MG63 (cell line): ENCODE data around the gene FOXJ3. TPM values are rescaled to one million over a fixed set of nuclear protein-coding genes. Genes with fewer than 3 reads are reported as not detected.
"Not testable (repeated sequence)": the region's sequence is repeated elsewhere in the genome, so short reads cannot be mapped to it uniquely, and the experiment has no call there.

Experiments
- DNase-seq: peaks from one replicate; pipeline ENCODE4 v3.0.0-alpha.2; 2020
- H3K27me3 ChIP-seq: fragments of 250-450 bp; sonication (Bioruptor Pico); 2 replicates; pipeline ENCODE4 v1.5.1; 2020; ENCODE audit warnings: mild to moderate bottlenecking, moderate library complexity
- H3K36me3 ChIP-seq: fragments of 250-450 bp; sonication (Bioruptor Pico); 2 replicates; pipeline ENCODE4 v1.5.1; 2020; ENCODE audit warnings: mild to moderate bottlenecking, moderate library complexity
- H3K4me3 ChIP-seq: fragments of 250-450 bp; sonication (Bioruptor Pico); 2 replicates; pipeline ENCODE4 v1.5.1; 2020; ENCODE audit warnings: mild to moderate bottlenecking, moderate library complexity
- H3K9me3 ChIP-seq: fragments of 250-450 bp; sonication (Bioruptor Pico); 2 replicates; pipeline ENCODE4 v1.5.1; 2020; ENCODE audit warnings: mild to moderate bottlenecking, moderate library complexity
- total RNA-seq: library from RNA; depleted of rRNA; stranded (reverse); fragments of >200 nt; shearing (Covaris generic); gene quantifications from 2 replicates; pipeline ENCODE4 v1.2.3, GENCODE V29; 2014; ENCODE audit warnings: low replicate concordance

The FOXJ3 gene
- total RNA-seq, 1 experiment from 2014 or later = 28.7 TPM

GRCh38 chr1:42240966-42241755 is 93.9 kb downstream of the FOXJ3 start:
- H3K27me3 ChIP-seq = no peaks in the 10 kb centered on the region
- H3K9me3 ChIP-seq = peaks cover 22% of the 10 kb centered on the region
- DNase-seq = no peak
- peaks cover 27% of the 10 kb centered on the region for H3K36me3 ChIP-seq
- no peak overlapping the region for H3K4me3 ChIP-seq

- Histone ChIP-seq H3K4me3 (no peak overlapping the region), H3K9me3 (peaks cover 28% of the 10 kb centered on the region), H3K27me3 (no peaks in the 10 kb centered on the region), H3K36me3 (peaks cover 27% of the 10 kb centered on the region)
- no peak for DNase-seq
These were observed 95.5 kb downstream of the FOXJ3 start for GRCh38 chr1:42239555-42239954.

- Histone ChIP-seq H3K36me3 (peaks cover 25% of the 10 kb centered on the region), H3K27me3 (no peaks in the 10 kb centered on the region), H3K4me3 (no peak overlapping the region), H3K9me3 (peaks cover 26% of the 10 kb centered on the region)
- no peak for DNase-seq
These were observed 96.0 kb downstream of the FOXJ3 start for GRCh38 chr1:42239041-42239440.

GRCh38 chr1:42231253-42231652 is 103.8 kb downstream of the FOXJ3 start:
- H3K27me3 ChIP-seq = no peaks in the 10 kb centered on the region
- H3K9me3 ChIP-seq = peaks cover 6% of the 10 kb centered on the region
- no peak overlapping the region for H3K4me3 ChIP-seq
- peaks cover 2% of the 10 kb centered on the region for H3K36me3 ChIP-seq
- no peak for DNase-seq

- Histone ChIP-seq H3K9me3 (no peaks in the 10 kb centered on the region; the same call in 1 of the 2 replicates), H3K36me3 (peaks cover 2% of the 10 kb centered on the region), H3K4me3 (no peak overlapping the region), H3K27me3 (no peaks in the 10 kb centered on the region)
- no peak for DNase-seq
These were observed 106.1 kb downstream of the FOXJ3 start for GRCh38 chr1:42228938-42229337.

- DNase-seq = no peak
- no peaks in the 10 kb centered on the region for H3K9me3 ChIP-seq
- H3K27me3 ChIP-seq = no peaks in the 10 kb centered on the region
- H3K36me3 ChIP-seq = peaks cover 2% of the 10 kb centered on the region
- H3K4me3 ChIP-seq = no peak overlapping the region
These were observed 112.0 kb downstream of the FOXJ3 start for GRCh38 chr1:42223036-42223435.

- no peak for DNase-seq
- Histone ChIP-seq H3K36me3 (peaks cover 2% of the 10 kb centered on the region; the same call in 1 of the 2 replicates), H3K4me3 (no peak overlapping the region), H3K27me3 (no peaks in the 10 kb centered on the region), H3K9me3 (no peaks in the 10 kb centered on the region)
These were observed 113.0 kb downstream of the FOXJ3 start for GRCh38 chr1:42221952-42222606.

- Histone ChIP-seq H3K36me3 (0 out of 2 replicates have a peak, but pooled peaks cover 2% of the 10 kb centered on the region), H3K27me3 (no peaks in the 10 kb centered on the region), H3K9me3 (no peaks in the 10 kb centered on the region), H3K4me3 (no peak overlapping the region)
- no peak for DNase-seq
These were observed 113.6 kb downstream of the FOXJ3 start for GRCh38 chr1:42221456-42221855.

- Histone ChIP-seq H3K27me3 (no peaks in the 10 kb centered on the region), H3K36me3 (0 out of 2 replicates have a peak, but pooled peaks cover 2% of the 10 kb centered on the region), H3K4me3 (no peak overlapping the region), H3K9me3 (no peaks in the 10 kb centered on the region)
- no peak for DNase-seq
These were observed 115.4 kb downstream of the FOXJ3 start for GRCh38 chr1:42219627-42220026.

- Histone ChIP-seq H3K27me3 (no peaks in the 10 kb centered on the region), H3K4me3 (no peak overlapping the region), H3K9me3 (no peaks in the 10 kb centered on the region; the same call in 1 of the 2 replicates), H3K36me3 (peaks cover 11% of the 10 kb centered on the region)
- DNase-seq = peak; percentile 55
These were observed 120.6 kb downstream of the FOXJ3 start for GRCh38 chr1:42214447-42214871.

- Histone ChIP-seq H3K27me3 (no peaks in the 10 kb centered on the region), H3K36me3 (peaks cover 16% of the 10 kb centered on the region), H3K4me3 (no peak overlapping the region), H3K9me3 (no peaks in the 10 kb centered on the region; the same call in 1 of the 2 replicates)
- peak; percentile 44 for DNase-seq
These were observed 123.8 kb downstream of the FOXJ3 start for GRCh38 chr1:42211224-42211623.

- H3K36me3 ChIP-seq = peaks cover 21% of the 10 kb centered on the region
- H3K9me3 ChIP-seq = no peaks in the 10 kb centered on the region; the same call in 1 of the 2 replicates
- peak; percentile 35 for DNase-seq
- H3K27me3 ChIP-seq = no peaks in the 10 kb centered on the region
- no peak overlapping the region for H3K4me3 ChIP-seq
These were observed 124.5 kb downstream of the FOXJ3 start for GRCh38 chr1:42210421-42211133.

GRCh38 chr1:42209526-42210251 is 125.3 kb downstream of the FOXJ3 start:
- no peak for DNase-seq
- peaks cover 25% of the 10 kb centered on the region for H3K36me3 ChIP-seq
- H3K27me3 ChIP-seq = no peaks in the 10 kb centered on the region
- H3K9me3 ChIP-seq = peaks cover 2% of the 10 kb centered on the region; the same call in 1 of the 2 replicates
- no peak overlapping the region for H3K4me3 ChIP-seq

GRCh38 chr1:42206930-42207329 is 128.1 kb downstream of the FOXJ3 start:
- not testable (repeated sequence) for DNase-seq, H3K27me3 ChIP-seq, H3K9me3 ChIP-seq, H3K4me3 ChIP-seq
- peaks cover 34% of the 10 kb centered on the region for H3K36me3 ChIP-seq

- no peak overlapping the region for H3K4me3 ChIP-seq
- DNase-seq = no peak
- H3K27me3 ChIP-seq = no peaks in the 10 kb centered on the region
- H3K9me3 ChIP-seq = peaks cover 6% of the 10 kb centered on the region
- peaks cover 39% of the 10 kb centered on the region for H3K36me3 ChIP-seq
These were observed 128.9 kb downstream of the FOXJ3 start for GRCh38 chr1:42206164-42206563.

- peaks cover 6% of the 10 kb centered on the region for H3K9me3 ChIP-seq
- H3K4me3 ChIP-seq = no peak overlapping the region
- H3K36me3 ChIP-seq = peaks cover 40% of the 10 kb centered on the region
- DNase-seq = no peak
- H3K27me3 ChIP-seq = no peaks in the 10 kb centered on the region
These were observed 133.0 kb downstream of the FOXJ3 start for GRCh38 chr1:42201986-42202385.
